Coronary artery (tissue), 2 donors: ENCODE data around the gene STXBP5.

Source experiments
- DNase-seq: peaks from one replicate; pipeline ENCODE4 v3.0.0-alpha.2; 2017; ENCODE audit warnings: low spot score
- H3K27ac ChIP-seq, 2 donors: fragments of 200-600 bp; sonication (generic); one replicate each; pipeline ENCODE4 v1.5.1; 2016 to 2019
- H3K4me3 ChIP-seq: fragments of 200-600 bp; sonication (generic); 2 replicates; pipeline ENCODE4 v1.5.1; 2016; ENCODE audit warnings: mild to moderate bottlenecking, moderate library complexity
- CTCF ChIP-seq: fragments of 200-600 bp; sonication (generic); IDR thresholded peaks from one replicate; pipeline ENCODE4 v1.5.1; 2019; ENCODE audit warnings: antibody characterized with exemption

STXBP5 gene

DNA sequence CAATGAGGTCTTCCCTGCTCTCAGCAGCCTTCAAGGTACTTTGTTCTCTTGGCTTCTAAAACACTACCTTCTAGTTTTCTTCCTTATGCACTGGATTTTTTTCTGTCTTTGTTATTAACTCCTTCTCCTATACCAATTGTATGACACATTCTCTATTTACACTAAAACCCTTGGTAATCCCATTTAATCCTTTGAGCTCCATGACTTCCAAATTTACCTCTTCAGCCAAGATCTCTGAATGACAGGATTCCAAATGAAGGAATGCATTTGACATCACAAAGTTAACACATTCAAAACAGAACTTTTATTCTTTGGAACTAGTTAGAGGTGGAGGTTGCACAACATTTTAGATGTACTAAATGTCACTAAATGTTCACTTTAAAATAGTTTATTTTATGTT, 217.7 kb downstream of the STXBP5 start:
- DNase-seq, result no peak
- H3K27ac ChIP-seq, result no peak overlapping the region
- TF ChIP-seq CTCF, result no peak
- H3K4me3 ChIP-seq, result no peak overlapping the region

- Histone ChIP-seq H3K27ac (no peak overlapping the region), H3K4me3 (no peak overlapping the region)
- no peak for TF ChIP-seq CTCF
- no peak for DNase-seq
These were observed 218.9 kb downstream of the STXBP5 start for GRCh38 chr6:147423111-147423510.

DNA sequence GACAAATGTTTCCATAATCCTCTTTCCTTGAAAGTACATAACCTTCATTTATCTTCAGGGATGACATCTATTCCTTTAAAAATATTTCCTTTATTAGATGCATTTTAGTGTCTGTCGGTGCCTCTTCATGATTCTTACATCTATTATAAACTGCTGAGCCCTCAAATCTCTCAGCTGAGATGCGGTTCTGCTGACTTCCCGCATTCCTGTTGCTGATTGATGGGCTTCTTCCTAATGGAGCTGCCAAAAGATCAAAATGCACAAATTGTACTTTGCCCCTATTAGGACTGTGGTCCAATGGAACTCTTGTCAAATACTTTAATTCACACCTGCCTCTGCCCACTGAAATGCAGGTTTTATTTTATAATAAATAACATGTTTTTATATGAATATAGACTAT, 225.6 kb downstream of the STXBP5 start:
- TF ChIP-seq CTCF, result no peak
- no peak overlapping the region for H3K27ac ChIP-seq
- no peak overlapping the region for H3K4me3 ChIP-seq
- no peak for DNase-seq

- no peak for TF ChIP-seq CTCF
- no peak for DNase-seq
- Histone ChIP-seq H3K4me3 (no peak overlapping the region), H3K27ac (no peak overlapping the region)
These were observed 226.6 kb downstream of the STXBP5 start for GRCh38 chr6:147430811-147431210.

DNA sequence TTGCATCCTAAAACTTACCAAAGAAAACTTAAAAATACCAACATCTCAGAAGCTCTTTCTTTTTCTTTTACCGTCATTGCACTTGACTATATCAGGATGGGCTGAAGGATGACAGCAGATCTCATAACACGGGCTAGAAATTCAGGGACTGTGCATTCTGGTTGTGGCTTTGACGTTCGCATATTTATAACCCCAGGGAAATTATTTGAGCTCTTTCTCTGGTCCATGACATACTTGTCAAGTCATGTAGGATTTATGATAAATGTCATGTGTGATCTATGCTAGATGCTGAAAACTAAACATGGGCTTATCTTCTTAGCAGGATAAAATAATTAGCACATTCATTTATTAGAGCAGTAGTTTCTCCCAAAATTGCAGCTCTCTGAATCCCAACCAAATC, 229.9 kb downstream of the STXBP5 start:
- DNase-seq, result no peak
- Histone ChIP-seq H3K4me3 (no peak overlapping the region), H3K27ac (no peak overlapping the region)
- TF ChIP-seq CTCF, result no peak

DNA sequence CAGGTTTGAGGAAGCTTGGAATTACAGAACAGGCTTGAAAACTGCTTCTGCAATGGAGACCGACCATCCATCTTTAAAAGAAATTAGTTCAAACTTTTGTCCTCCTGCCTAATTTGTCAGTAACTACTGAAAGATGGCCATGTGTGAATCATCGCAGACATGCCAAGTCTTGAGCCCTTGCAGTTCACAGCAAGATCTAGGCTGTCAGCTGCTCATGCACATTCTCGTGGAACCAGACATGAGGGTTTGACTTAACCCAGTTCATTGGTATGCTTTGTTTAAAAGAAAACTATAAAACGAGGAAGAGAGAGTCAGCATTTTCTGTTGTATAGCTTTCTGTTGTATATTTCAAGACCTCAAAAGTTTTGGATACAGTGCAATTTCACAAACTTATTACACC, 230.3 kb downstream of the STXBP5 start:
- no peak for TF ChIP-seq CTCF
- no peak for DNase-seq
- Histone ChIP-seq H3K27ac (no peak overlapping the region), H3K4me3 (no peak overlapping the region)

GRCh38 chr6:147437615-147438014, 233.4 kb downstream of the STXBP5 start:
- no peak for DNase-seq
- TF ChIP-seq CTCF, result no peak
- Histone ChIP-seq H3K4me3 (no peak overlapping the region), H3K27ac (no peak overlapping the region)
